ENCODE results near the gene MAMLD1.

DNA sequence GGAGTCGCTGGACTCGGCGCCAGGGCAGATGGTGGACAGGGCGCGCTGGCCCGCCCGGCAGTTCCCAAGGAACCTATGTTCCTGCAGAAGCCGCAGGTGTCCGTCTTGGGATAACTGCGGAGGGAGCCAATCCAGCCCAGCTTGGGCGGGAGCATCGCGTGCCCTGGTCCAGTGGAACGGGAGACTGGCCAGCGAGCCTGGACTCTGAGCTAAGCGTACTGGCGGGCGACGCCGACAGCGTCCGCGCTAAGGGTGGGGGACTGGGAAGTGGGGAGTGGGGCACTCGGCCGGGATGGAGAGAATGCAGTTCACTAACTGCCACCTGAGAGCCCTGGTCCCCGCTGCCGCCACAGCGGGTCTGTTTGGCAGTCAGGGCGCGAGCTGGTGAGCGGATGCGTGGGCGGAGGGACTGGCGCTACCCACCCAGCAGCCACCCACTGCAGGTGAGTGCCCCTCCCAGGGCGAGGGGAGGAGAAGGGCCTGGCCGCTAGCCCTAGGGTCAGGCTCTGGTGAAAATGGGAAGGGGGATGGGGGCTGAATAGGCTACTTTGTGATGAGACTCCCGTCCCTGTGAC is 1.3 kb upstream of the MAMLD1 start:
- TF ChIP-seq, protein P1, sequence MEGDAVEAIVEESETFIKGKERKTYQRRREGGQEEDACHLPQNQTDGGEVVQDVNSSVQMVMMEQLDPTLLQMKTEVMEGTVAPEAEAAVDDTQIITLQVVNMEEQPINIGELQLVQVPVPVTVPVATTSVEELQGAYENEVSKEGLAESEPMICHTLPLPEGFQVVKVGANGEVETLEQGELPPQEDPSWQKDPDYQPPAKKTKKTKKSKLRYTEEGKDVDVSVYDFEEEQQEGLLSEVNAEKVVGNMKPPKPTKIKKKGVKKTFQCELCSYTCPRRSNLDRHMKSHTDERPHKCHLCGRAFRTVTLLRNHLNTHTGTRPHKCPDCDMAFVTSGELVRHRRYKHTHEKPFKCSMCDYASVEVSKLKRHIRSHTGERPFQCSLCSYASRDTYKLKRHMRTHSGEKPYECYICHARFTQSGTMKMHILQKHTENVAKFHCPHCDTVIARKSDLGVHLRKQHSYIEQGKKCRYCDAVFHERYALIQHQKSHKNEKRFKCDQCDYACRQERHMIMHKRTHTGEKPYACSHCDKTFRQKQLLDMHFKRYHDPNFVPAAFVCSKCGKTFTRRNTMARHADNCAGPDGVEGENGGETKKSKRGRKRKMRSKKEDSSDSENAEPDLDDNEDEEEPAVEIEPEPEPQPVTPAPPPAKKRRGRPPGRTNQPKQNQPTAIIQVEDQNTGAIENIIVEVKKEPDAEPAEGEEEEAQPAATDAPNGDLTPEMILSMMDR (tag by site-specific recombination; IDR thresholded peaks at IDR 0.05) = no peak
- TF ChIP-seq ZBTB48 (tag by site-specific recombination; IDR thresholded peaks at IDR 0.05) (no peak), KLF1 (tag by site-specific recombination; IDR thresholded peaks at IDR 0.05) (no peak), ZNF670 (tag by site-specific recombination; IDR thresholded peaks at IDR 0.05; ENCODE audit: low read depth) (no peak), ZNF660 (tag by site-specific recombination; IDR thresholded peaks at IDR 0.05) (no peak), ZNF10 (tag by site-specific recombination; IDR thresholded peaks at IDR 0.05) (no peak), ZNF624 (tag by site-specific recombination; IDR thresholded peaks at IDR 0.05) (no peak), YY1 (tag by site-specific recombination; IDR thresholded peaks at IDR 0.05) (no peak)

Data from HEK293 (cell line).